ENCODE results near the gene APEX2. TPM values are rescaled to one million over a fixed set of nuclear protein-coding genes. Genes with fewer than 3 reads are reported as not detected.

Gene APEX2
- total and polyA plus RNA-seq, 2 of the 4 experiments (the other 2 are of a cell fraction): 3.4 to 16.5 TPM

DNA sequence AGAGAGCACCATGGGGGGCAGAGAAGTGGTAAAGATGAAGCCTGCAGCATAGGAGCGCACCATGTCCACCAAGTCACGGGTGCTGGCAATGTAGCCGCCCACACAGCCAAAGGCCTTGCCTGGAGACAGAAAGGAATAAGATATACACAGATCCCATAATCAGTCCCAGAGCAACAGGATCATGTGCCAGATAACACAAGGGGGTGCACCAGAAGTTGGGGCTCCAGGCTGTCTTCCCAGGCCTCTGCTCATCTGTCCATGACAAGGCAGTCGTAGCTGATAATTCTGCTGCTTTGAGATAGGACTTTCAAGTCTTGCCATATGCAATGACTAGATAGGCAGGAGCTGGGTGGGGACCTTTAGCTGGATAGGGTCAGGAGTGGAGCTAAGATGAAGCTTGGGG is 14.7 kb downstream of the APEX2 start:
- Histone ChIP-seq H4K5ac (ENCODE audit: low read depth, low read length) (no peak overlapping the region), H3K14ac (replicated peaks; ENCODE audit: low read depth, low read length) (no peak overlapping the region), H2BK5ac (ENCODE audit: low read depth, low read length, poor library complexity, severe bottlenecking) (no peak overlapping the region), H3K4me3 (ENCODE audit: insufficient read depth, low read depth, low read length) (no peak overlapping the region), H3K27me3 (ENCODE audit: control insufficient read depth, insufficient read depth, low read length) (peaks cover 6% of the 10 kb centered on the region; the same call in 1 of the 2 replicates), H3K56ac (ENCODE audit: extremely low read depth, insufficient read depth, low read length) (no peak overlapping the region), H2AK9ac (replicated peaks; ENCODE audit: low read depth, low read length, poor library complexity) (no peak overlapping the region), H3K4me2 (ENCODE audit: low read depth, low read length) (no peak overlapping the region), H2BK120ac (ENCODE audit: low read depth, low read length) (no peak overlapping the region), H2AFZ (replicated peaks; ENCODE audit: low read length, poor library complexity) (no peak overlapping the region), H3K9me3 (ENCODE audit: control insufficient read depth, insufficient read depth, low read length) (no peaks in the 10 kb centered on the region), H3K9ac (ENCODE audit: low read depth, low read length) (no peak overlapping the region), H3K4me1 (ENCODE audit: control insufficient read depth, insufficient read depth, low read length) (no peaks in the 10 kb centered on the region), H3K9me1 (ENCODE audit: insufficient read depth, low read length) (no peaks in the 10 kb centered on the region), H2BK20ac (ENCODE audit: low read depth, low read length) (no peak overlapping the region), H2BK15ac (ENCODE audit: low read depth, low read length) (no peak overlapping the region), H3K27ac (ENCODE audit: insufficient read depth, low read length) (no peak overlapping the region), H3K18ac (ENCODE audit: low read depth, low read length) (no peak overlapping the region), H4K20me1 (ENCODE audit: insufficient read depth, low read length) (no peaks in the 10 kb centered on the region), H3K4ac (ENCODE audit: low read depth, low read length) (no peak overlapping the region), H3K36me3 (ENCODE audit: control insufficient read depth, insufficient read depth, low read length) (no peaks in the 10 kb centered on the region), H4K8ac (ENCODE audit: low read depth in 2 of 2, low read length in 2 of 2) (no peak overlapping the region), H3K79me1 (ENCODE audit: low read depth in 1 of 2, low read length in 2 of 2) (no peaks in the 10 kb centered on the region), H3K23ac (ENCODE audit: low read depth, low read length) (no peak overlapping the region), H4K91ac (ENCODE audit: insufficient read depth, low read depth, low read length) (no peak overlapping the region), H2AK5ac (ENCODE audit: low read depth, low read length) (no peak overlapping the region)
- TF ChIP-seq SMC3 (IDR thresholded peaks at IDR 0.05; ENCODE audit: low read depth, low read length) (no peak), FOS (IDR thresholded peaks at IDR 0.05; ENCODE audit: low read depth, low read length) (no peak), NFE2L2 (IDR thresholded peaks at IDR 0.05; ENCODE audit: low read depth, low read length) (no peak), BHLHE40 (IDR thresholded peaks at IDR 0.05; ENCODE audit: low read depth, low read length) (no peak), CTCF (conservative IDR thresholded peaks at IDR 0.05; ENCODE audit: low read depth, low read length) (no peak), CEBPB (IDR thresholded peaks at IDR 0.05; ENCODE audit: low read depth, low read length) (no peak), RFX5 (IDR thresholded peaks at IDR 0.05; ENCODE audit: low read depth, low read length) (no peak), CHD1 (IDR thresholded peaks at IDR 0.05; ENCODE audit: low read depth, low read length) (no peak), MAFK (IDR thresholded peaks at IDR 0.05; ENCODE audit: low read depth, low read length) (no peak), RAD21 (IDR thresholded peaks at IDR 0.05; ENCODE audit: low read length) (no peak), RCOR1 (IDR thresholded peaks at IDR 0.05; ENCODE audit: insufficient replicate concordance, low read length) (no peak), MAZ (IDR thresholded peaks at IDR 0.05; ENCODE audit: borderline replicate concordance, low read depth, low read length) (no peak), POLR2A (IDR thresholded peaks at IDR 0.05; ENCODE audit: low read depth, low read length) (no peak), MXI1 (IDR thresholded peaks at IDR 0.05; ENCODE audit: borderline replicate concordance, low read depth, low read length) (no peak)
- TF ChIP-seq, protein P1, sequence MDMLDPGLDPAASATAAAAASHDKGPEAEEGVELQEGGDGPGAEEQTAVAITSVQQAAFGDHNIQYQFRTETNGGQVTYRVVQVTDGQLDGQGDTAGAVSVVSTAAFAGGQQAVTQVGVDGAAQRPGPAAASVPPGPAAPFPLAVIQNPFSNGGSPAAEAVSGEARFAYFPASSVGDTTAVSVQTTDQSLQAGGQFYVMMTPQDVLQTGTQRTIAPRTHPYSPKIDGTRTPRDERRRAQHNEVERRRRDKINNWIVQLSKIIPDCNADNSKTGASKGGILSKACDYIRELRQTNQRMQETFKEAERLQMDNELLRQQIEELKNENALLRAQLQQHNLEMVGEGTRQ (IDR thresholded peaks at IDR 0.05; ENCODE audit: low read depth, low read length): no peak
- TF ChIP-seq, protein P2, sequence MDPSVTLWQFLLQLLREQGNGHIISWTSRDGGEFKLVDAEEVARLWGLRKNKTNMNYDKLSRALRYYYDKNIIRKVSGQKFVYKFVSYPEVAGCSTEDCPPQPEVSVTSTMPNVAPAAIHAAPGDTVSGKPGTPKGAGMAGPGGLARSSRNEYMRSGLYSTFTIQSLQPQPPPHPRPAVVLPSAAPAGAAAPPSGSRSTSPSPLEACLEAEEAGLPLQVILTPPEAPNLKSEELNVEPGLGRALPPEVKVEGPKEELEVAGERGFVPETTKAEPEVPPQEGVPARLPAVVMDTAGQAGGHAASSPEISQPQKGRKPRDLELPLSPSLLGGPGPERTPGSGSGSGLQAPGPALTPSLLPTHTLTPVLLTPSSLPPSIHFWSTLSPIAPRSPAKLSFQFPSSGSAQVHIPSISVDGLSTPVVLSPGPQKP (IDR thresholded peaks at IDR 0.05; ENCODE audit: borderline replicate concordance, low read depth, low read length): no peak
- no peak for DNase-seq
- no peak for ATAC-seq (ENCODE audit: low read depth)
- ChIA-PET CTCF (no interaction called here), POLR2A (ENCODE audit: unreplicated experiment) (no interaction called here)
- in situ Hi-C loops (cut with MboI; ENCODE audit: low sequenced_read_pairs) (loop anchor here (10.0 kb wide), 1 partner anchor 60 kb away; no protein-coding TSS in a partner anchor), intact Hi-C loops (cut with micrococcal nuclease) (no loop called here), dilution Hi-C loops (cut with HindIII; ENCODE audit: low sequenced_read_pairs, unreplicated experiment) (no loop called here)
- BruUV-seq (replicated peaks): no TSS peak
- no CpG with 5 or more reads among the region's 4 CpGs for WGBS, 2 experiments (ENCODE audit: extremely low coverage in 2 of 2, insufficient read length in 1 of 2)
